Calu3 (cell line): Measurements from ENCODE around the gene MFSD6. TPM values are rescaled to one million over a fixed set of nuclear protein-coding genes. Genes with fewer than 3 reads are reported as not detected.

Source experiments
- BruUV-seq: library from RNA; stranded (reverse); fragments of 400-500 nt; replicated peaks from 2 replicates; lab custom pipeline; 2021; lab: Mats Ljungman, UMichigan
- CTCF ChIA-PET: fragments of 300-600 bp; sonication (Branson Sonifier 250); formaldehyde crosslinking; loops from one replicate; lab custom pipeline; 2022; ENCODE audit warnings: antibody characterized with exemption; lab: Charles Lee
- DNase-seq: peaks from one replicate; pipeline ENCODE4 v3.0.0; 2022
- H3K27ac Mint-ChIP-seq: one replicate; pipeline ENCODE4 v1.8.0; 2022; ENCODE audit warnings: mixed read lengths; ENCODE audit not compliant: unreplicated experiment
- H3K27me3 Mint-ChIP-seq: one replicate; pipeline ENCODE4 v1.8.0; 2022; ENCODE audit warnings: mixed read lengths; ENCODE audit not compliant: unreplicated experiment
- H3K36me3 Mint-ChIP-seq: one replicate; pipeline ENCODE4 v1.8.0; 2022; ENCODE audit warnings: mild to moderate bottlenecking, moderate library complexity, mixed read lengths; ENCODE audit not compliant: insufficient read depth, unreplicated experiment
- H3K4me1 Mint-ChIP-seq: one replicate; pipeline ENCODE4 v1.8.0; 2022; ENCODE audit warnings: mild to moderate bottlenecking, low read depth, mixed read lengths; ENCODE audit not compliant: unreplicated experiment
- H3K4me3 Mint-ChIP-seq: one replicate; pipeline ENCODE4 v1.8.0; 2022; ENCODE audit warnings: mild to moderate bottlenecking, low read depth, moderate library complexity, mixed read lengths; ENCODE audit not compliant: unreplicated experiment
- H3K9me3 Mint-ChIP-seq: one replicate; pipeline ENCODE4 v1.8.0; 2022; ENCODE audit warnings: low read depth, mixed read lengths; ENCODE audit not compliant: unreplicated experiment
- intact Hi-C: fragments of 100-400 bp; cut with micrococcal nuclease; formaldehyde crosslinking; loops from one replicate; pipeline ENCODE4 v1.10.0; 2022; ENCODE audit not compliant: unreplicated experiment
- total RNA-seq: library from RNA; stranded (reverse); gene quantifications from 2 replicates; pipeline ENCODE4 v1.2.3, GENCODE V29; 2022
- TF ChIP-seq, protein P1 (sequence below): fragments of 200-600 bp; IDR thresholded peaks from one replicate; pipeline ENCODE4 v1.8.0; 2022; ENCODE audit warnings: antibody characterized with exemption; ENCODE audit not compliant: unreplicated experiment

Gene MFSD6
- total RNA-seq, 1 experiment from 2014 or later = 39.4 TPM

DNA sequence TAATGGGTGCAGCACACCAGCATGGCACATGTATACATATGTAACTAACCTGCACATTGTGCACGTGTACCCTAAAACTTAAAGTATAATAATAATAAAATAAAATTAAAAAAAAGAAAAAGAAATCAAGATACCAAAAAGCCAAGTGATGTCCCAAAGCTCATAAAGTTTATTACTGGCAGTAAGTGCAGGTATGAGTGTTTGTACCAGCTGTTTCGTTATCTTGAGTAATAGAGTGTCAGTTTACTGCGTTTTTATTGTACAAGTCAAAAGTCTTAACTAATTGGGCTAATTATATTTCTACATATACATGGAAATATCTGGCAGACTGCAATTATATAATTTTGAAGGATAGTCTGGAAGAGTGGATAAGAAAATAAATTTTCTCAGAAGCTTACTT, 41.8 kb downstream of the MFSD6 start:
- Mint-ChIP-seq H3K9me3 (no peaks in the 10 kb centered on the region), H3K27me3 (no peaks in the 10 kb centered on the region), H3K27ac (no peak overlapping the region), H3K4me3 (no peak overlapping the region), H3K36me3 (no peaks in the 10 kb centered on the region), H3K4me1 (no peaks in the 10 kb centered on the region)
- intact Hi-C loops = no loop called here
- no peak for DNase-seq
- TF ChIP-seq, protein P1, sequence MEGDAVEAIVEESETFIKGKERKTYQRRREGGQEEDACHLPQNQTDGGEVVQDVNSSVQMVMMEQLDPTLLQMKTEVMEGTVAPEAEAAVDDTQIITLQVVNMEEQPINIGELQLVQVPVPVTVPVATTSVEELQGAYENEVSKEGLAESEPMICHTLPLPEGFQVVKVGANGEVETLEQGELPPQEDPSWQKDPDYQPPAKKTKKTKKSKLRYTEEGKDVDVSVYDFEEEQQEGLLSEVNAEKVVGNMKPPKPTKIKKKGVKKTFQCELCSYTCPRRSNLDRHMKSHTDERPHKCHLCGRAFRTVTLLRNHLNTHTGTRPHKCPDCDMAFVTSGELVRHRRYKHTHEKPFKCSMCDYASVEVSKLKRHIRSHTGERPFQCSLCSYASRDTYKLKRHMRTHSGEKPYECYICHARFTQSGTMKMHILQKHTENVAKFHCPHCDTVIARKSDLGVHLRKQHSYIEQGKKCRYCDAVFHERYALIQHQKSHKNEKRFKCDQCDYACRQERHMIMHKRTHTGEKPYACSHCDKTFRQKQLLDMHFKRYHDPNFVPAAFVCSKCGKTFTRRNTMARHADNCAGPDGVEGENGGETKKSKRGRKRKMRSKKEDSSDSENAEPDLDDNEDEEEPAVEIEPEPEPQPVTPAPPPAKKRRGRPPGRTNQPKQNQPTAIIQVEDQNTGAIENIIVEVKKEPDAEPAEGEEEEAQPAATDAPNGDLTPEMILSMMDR = no peak
- BruUV-seq = no TSS peak
- CTCF ChIA-PET = interaction anchor here (0.7 kb wide), 1 partner anchor 513 kb away, joined by 3 read pairs; no protein-coding TSS in a partner anchor

DNA sequence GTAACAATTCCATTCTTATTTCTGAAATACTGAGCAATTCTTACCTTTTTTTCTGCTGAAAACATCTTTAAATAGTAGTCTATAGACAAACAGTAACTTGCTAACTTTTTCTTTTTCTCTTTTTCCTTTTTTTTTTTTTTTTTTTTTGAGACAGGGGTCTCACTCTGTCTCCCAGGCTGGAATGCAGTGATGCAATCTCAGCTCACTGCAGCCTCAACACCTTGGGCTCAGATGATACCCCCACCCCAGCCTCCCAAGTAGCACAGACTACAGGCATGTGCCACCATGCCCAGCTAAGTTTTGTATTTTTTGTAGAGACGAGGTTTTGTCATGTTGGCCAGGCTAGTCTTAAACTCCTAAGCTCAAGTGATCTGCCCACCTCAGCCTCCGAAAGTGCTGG, 42.2 kb downstream of the MFSD6 start:
- no peaks in the 10 kb centered on the region for H3K36me3 Mint-ChIP-seq
- H3K27me3 Mint-ChIP-seq = no peaks in the 10 kb centered on the region
- TF ChIP-seq, protein P1 = no peak
- DNase-seq = no peak
- no peak overlapping the region for H3K4me3 Mint-ChIP-seq
- intact Hi-C loops = no loop called here
- no peaks in the 10 kb centered on the region for H3K9me3 Mint-ChIP-seq
- no peaks in the 10 kb centered on the region for H3K4me1 Mint-ChIP-seq
- CTCF ChIA-PET = interaction anchor here (0.7 kb wide), 1 partner anchor 513 kb away, joined by 3 read pairs; no protein-coding TSS in a partner anchor
- no TSS peak for BruUV-seq
- no peak overlapping the region for H3K27ac Mint-ChIP-seq

DNA sequence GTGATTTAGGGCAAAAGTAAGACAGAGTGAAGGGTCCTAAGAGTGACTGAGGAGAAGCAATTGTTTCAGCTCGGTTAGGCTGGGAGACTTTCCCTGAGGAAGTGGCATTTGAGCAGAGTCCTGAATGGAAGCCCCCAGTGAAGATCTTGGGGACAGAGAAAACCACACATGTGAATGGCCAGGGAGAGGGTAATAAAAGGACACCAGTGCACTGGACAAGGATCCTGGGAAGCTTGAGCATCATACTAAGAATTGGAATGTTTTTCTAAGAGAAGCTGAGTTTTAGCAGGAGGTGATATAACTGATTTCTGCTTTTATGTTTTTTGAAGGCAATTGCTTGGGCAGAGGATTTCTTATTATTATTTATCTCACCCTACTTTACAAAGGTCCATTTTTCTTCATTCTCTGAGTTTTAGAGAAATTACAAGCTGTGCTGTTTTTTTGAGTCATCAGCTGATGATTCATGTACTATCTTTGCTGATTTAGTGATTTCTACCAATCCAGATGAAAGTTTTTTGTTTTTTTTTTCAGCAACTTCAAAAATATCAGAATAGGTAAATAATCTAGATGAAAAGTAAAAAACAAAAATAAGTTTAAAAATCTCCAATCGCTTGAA, 43.5 kb downstream of the MFSD6 start:
- no peak overlapping the region for H3K4me3 Mint-ChIP-seq
- no peaks in the 10 kb centered on the region for H3K27me3 Mint-ChIP-seq
- DNase-seq = no peak
- TF ChIP-seq, protein P1 = no peak
- no peaks in the 10 kb centered on the region for H3K9me3 Mint-ChIP-seq
- H3K36me3 Mint-ChIP-seq = no peaks in the 10 kb centered on the region
- CTCF ChIA-PET = no interaction called here
- H3K4me1 Mint-ChIP-seq = no peaks in the 10 kb centered on the region
- BruUV-seq = no TSS peak
- no peak overlapping the region for H3K27ac Mint-ChIP-seq
- intact Hi-C loops = no loop called here

DNA sequence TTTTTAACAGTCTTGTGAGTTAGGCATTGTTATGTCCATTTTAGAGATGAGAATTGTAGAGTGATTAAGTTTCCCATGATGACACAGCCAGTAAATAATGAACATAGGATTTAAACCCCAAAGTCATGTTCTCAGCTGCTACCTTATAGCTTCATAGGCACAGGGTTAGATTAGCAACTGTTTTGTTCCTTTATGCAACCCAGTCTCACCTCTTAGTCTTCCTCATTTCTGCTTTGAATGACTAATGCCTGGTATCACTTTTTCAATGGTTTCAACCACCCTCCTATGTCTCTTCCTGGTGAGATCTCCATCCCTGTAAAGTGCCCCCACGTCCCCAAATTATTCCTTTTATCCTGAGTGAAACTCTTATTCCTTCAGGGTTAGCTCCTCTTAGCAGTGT, 44.3 kb downstream of the MFSD6 start:
- H3K4me3 Mint-ChIP-seq = no peak overlapping the region
- no peaks in the 10 kb centered on the region for H3K27me3 Mint-ChIP-seq
- no TSS peak for BruUV-seq
- H3K36me3 Mint-ChIP-seq = no peaks in the 10 kb centered on the region
- no peak for DNase-seq
- TF ChIP-seq, protein P1 = no peak
- CTCF ChIA-PET = no interaction called here
- intact Hi-C loops = no loop called here
- H3K9me3 Mint-ChIP-seq = no peaks in the 10 kb centered on the region
- H3K27ac Mint-ChIP-seq = no peak overlapping the region
- H3K4me1 Mint-ChIP-seq = no peaks in the 10 kb centered on the region
